Immature natural killer cell (primary cell): ENCODE measurements around the gene EHD1. TPM values are rescaled to one million over a fixed set of nuclear protein-coding genes. Genes with fewer than 3 reads are reported as not detected.

ENCODE experiments used
- DNase-seq, 3 donors: peaks; one replicate each; pipeline ENCODE4 v3.0.0; 2022; ENCODE audit warnings: mixed read lengths in 1 of 3
- H3K27ac Mint-ChIP-seq, 6 donors: one replicate each; pipeline ENCODE4 v1.8.0; 2020; ENCODE audit warnings: mixed read lengths in 6 of 6, mild to moderate bottlenecking in 5 of 6, inconsistent platforms in 4 of 6, moderate library complexity in 3 of 6
- H3K27me3 Mint-ChIP-seq, 3 donors: one replicate each; pipeline ENCODE4 v1.8.0; 2020 to 2021; ENCODE audit warnings: low read depth in 3 of 3, mild to moderate bottlenecking in 3 of 3, mixed read lengths in 3 of 3, moderate library complexity in 3 of 3, inconsistent platforms in 1 of 3
- H3K36me3 Mint-ChIP-seq, 3 donors: one replicate each; pipeline ENCODE4 v1.8.0; 2020; ENCODE audit warnings: mixed read lengths in 3 of 3, inconsistent platforms in 2 of 3, mild to moderate bottlenecking in 2 of 3
- H3K4me1 Mint-ChIP-seq, 2 donors: one replicate each; pipeline ENCODE4 v1.8.0; 2020; ENCODE audit warnings: inconsistent platforms in 2 of 2, mild to moderate bottlenecking in 2 of 2, mixed read lengths in 2 of 2, moderate library complexity in 1 of 2
- H3K4me3 Mint-ChIP-seq, 5 donors: one replicate each; pipeline ENCODE4 v1.8.0; 2020; ENCODE audit warnings: mild to moderate bottlenecking in 5 of 5, mixed read lengths in 5 of 5, inconsistent platforms in 3 of 5, moderate library complexity in 3 of 5
- H3K9me3 Mint-ChIP-seq, 6 donors: one replicate each; pipeline ENCODE4 v1.8.0; 2020; ENCODE audit warnings: mild to moderate bottlenecking in 6 of 6, mixed read lengths in 6 of 6, inconsistent platforms in 4 of 6, moderate library complexity in 3 of 6
- polyA plus RNA-seq, 3 donors: library from polyadenylated mRNA; unstranded; fragments of 300-500 nt; fragmentation: Illumina TruSeq; gene quantifications; one replicate each; pipeline ENCODE4 v1.2.3, GENCODE V29; 2021

EHD1 gene
- polyA plus RNA-seq, 3 donors from 2014 or later, result 136 to 247 (median 160) TPM

DNA sequence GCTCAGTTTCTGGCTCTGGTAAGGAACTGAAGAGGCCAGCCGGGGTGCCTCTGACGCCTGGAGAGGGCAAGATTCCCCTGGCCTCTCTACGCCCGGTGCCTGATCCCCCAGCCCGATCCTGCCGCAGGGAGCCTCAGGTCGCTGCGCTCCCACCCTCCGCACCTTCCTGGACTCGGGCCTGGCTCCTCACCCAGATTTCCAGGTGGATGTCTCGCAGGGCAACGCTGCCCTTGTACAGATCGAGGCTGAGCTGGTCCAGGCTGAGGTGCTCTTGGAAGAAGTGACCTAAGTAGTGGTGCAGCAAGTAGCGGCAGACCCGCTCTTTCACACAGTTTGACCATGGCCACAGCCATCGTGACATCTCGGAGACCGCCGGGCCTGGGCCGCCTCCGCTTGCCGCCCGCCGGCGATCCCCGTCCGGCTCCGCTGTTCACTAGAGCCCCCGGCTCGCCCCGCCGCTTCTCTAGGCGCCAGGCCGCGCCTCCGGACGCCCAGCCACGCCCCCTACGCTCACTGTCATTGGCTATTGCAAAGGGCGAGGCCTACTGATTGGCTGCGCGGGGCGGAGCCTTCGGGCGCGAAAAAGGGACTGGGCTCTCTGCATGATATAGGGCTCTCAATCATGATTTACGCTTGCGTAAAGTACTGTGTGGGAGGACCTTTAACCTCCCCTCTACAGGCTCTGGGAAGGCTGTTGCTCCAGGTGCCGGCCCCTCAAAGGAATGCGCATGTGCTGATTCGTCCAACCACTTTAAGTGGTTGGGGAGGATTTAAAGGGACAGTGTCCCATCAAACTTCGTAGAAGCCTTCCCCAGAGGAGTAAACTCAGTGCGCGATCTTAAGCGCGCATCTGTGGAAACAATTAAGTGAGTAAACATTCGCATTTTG is 38.6 kb upstream of the EHD1 start, which contains the start of gene ATG2A:
Gene ATG2A (minus strand): TSS at position 435 of the 888 bp plus-strand sequence. CDS start 74 bp downstream, at position 361.
- H3K4me3 Mint-ChIP-seq, result peak within 1 kb of the TSS; percentile 95 to 98 (median 97)
- no peaks in the 10 kb centered on the region for H3K9me3 Mint-ChIP-seq
- H3K27ac Mint-ChIP-seq, result peak within 1 kb of the TSS; percentile 93 to 100 (median 99)
- H3K27me3 Mint-ChIP-seq, result peaks cover 6 to 16% (median 13%) of the 10 kb centered on the region in 3 donors
- peaks cover 0 to 3% (median 0%) of the 10 kb centered on the region in 3 donors for H3K36me3 Mint-ChIP-seq
- H3K4me1 Mint-ChIP-seq, result peaks cover 26 to 32% of the 10 kb centered on the region in 2 donors
- DNase-seq, result peak; percentile 98 to 99 (median 99)

DNA sequence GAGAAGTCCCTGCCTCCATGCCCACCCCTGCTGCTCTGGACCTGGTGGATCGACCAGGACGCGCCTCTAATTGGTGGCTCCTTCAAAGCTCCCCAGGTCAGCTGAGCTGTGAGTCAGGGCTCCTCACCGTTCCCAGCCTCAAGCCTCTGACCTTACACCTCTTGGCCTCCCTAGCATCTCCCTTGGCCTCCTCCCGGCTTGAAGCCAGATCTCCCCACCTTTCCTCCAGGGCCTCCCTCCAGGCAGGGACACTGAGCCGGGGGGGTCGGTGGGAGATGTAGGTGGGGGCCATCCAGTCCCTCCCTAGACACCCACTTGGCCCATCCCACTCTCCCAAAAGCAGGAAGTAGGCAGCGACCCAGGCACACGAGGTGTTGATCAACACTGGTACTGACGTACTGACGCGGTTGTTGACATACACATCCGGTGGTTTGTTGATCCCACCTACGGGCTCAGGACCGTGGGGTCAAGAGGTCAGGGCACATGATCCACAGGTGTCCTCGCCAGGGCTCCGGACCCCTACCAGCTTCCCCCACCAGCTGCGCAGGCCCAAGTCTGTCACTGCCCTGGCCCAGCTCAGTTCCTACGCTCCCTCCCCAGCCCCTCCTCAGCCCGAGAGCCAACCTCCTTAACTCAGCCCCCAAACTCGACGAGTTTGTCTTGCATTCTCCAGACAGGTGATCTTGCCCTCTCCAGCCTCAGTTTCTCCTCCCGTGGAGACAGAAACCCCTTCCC is 37.8 kb upstream of the EHD1 start:
- Mint-ChIP-seq H3K4me1 (peaks cover 27 to 32% of the 10 kb centered on the region in 2 donors), H3K9me3 (no peaks in the 10 kb centered on the region), H3K4me3 (peak overlapping the region; percentile 95 to 98 (median 97)), H3K36me3 (peaks cover 5 to 8% (median 6%) of the 10 kb centered on the region in 3 donors), H3K27ac (peak overlapping the region; percentile 93 to 100 (median 99)), H3K27me3 (peaks cover 9 to 20% (median 15%) of the 10 kb centered on the region in 3 donors)
- DNase-seq, result peak; percentile 72 to 79 (median 77)

DNA sequence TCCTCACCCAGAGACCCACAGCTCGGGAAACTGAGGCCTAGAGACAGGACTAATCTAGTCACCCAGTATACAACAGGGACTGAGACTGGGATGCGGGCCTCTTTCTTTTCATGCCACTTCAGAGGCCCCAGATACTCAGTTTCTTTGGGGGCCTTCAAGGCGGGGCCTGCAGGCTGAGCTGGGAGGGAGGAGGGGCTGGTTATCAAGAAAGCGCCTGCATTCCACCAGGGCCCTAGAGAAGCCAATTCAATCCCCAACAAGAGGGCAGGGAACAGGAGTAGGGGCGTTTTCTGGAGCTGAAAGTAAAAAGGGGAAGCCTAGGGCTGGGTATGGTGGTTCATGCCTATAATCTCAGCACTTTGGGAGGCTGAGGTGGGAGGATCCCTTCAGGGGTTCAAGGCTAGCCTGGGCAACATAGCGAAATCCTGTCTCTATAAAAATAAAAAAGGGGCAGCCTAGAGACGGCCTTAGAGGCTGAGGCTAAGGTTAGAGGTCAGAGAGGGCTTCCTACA is 37.0 kb upstream of the EHD1 start:
- peak overlapping the region; percentile 93 to 100 (median 99) for H3K27ac Mint-ChIP-seq
- DNase-seq, result no peak
- H3K4me1 Mint-ChIP-seq, result peaks cover 27 to 32% of the 10 kb centered on the region in 2 donors
- H3K27me3 Mint-ChIP-seq, result peaks cover 9 to 20% (median 15%) of the 10 kb centered on the region in 3 donors
- peaks cover 5 to 8% (median 6%) of the 10 kb centered on the region in 3 donors for H3K36me3 Mint-ChIP-seq
- H3K9me3 Mint-ChIP-seq, result no peaks in the 10 kb centered on the region
- H3K4me3 Mint-ChIP-seq, result peak overlapping the region; percentile 95 to 98 (median 97)

DNA sequence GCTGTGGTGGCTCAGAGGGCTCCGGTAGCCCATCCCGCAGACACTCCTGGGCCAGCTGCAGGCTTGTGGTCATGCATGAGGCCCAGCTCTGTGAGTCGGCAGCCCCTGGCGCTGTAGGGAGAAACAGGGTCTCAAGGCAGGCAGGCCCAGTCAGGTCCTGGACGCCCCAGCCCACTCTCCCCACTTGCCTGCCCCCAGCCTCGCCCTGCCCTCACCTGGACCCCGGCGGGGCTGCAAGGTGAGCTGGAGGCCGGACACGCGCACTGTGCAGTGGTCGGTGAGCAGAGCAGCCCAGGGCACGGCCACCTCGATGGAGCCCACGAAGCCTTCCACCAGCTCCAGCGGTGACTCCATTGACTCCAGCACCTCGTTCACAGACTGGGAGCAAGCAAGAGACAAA is 35.7 kb upstream of the EHD1 start:
- no peaks in the 10 kb centered on the region for H3K9me3 Mint-ChIP-seq
- H3K27ac Mint-ChIP-seq, result peak overlapping the region in 1 of 6 donors; percentile 17
- H3K4me3 Mint-ChIP-seq, result no peak overlapping the region
- H3K27me3 Mint-ChIP-seq, result peaks cover 9 to 20% (median 15%) of the 10 kb centered on the region in 3 donors
- no peak for DNase-seq
- H3K4me1 Mint-ChIP-seq, result peaks cover 27 to 32% of the 10 kb centered on the region in 2 donors
- peaks cover 5 to 8% (median 6%) of the 10 kb centered on the region in 3 donors for H3K36me3 Mint-ChIP-seq

DNA sequence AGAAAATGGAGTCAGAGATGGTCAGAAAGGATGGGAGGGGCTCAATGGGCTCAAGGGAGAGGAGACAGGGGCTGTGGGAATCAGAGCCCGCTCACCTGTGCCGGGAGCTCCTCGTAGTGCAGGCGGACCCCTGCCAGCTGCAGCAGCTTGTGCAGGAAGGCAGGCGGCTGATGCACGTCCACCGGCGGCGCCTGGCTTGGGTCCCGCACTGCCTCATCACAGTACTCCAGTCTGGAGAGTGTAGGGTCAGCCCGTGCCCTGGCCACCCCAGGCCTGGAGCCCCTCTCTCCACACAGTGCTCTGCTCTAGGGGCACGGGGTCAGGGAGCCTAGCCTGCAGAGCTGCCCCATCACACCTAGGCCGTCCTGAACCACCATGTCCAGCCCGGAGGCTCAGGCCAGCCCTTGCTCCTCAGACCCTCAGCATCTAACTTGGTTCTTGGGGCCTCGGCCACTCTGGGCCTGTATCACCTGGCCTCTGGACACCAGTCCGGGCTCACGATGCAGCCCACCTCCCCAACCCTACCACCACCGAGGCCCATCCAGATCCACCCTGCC is 34.8 kb upstream of the EHD1 start:
- no peak for DNase-seq
- Mint-ChIP-seq H3K4me3 (no peak overlapping the region), H3K27me3 (peaks cover 9 to 20% (median 17%) of the 10 kb centered on the region in 3 donors), H3K27ac (peak overlapping the region in 1 of 6 donors; percentile 28), H3K36me3 (peaks cover 6 to 13% (median 8%) of the 10 kb centered on the region in 3 donors), H3K9me3 (no peaks in the 10 kb centered on the region), H3K4me1 (peaks cover 27 to 32% of the 10 kb centered on the region in 2 donors)

DNA sequence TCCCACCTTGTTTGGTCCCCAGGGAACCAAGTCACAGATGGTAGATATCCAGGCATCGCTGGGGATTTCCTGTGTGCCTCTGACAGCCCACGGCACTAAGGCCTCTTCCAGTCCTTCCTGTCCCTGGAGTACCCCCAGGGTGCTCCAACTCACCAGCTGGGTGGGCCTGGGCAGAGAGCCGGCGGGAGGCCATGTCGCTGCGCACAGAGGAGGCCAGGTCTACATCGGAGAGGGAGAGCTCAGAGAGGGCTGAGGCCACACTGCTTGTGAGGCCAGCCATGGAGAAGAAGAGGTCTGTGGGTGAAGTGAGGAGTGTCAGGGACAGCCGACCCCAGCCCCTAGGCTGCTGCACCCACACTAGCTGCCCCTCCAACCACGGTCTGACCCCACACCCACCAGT is 33.3 kb upstream of the EHD1 start:
- H3K27me3 Mint-ChIP-seq, result peaks cover 5 to 16% (median 11%) of the 10 kb centered on the region in 3 donors
- peaks cover 10 to 18% (median 13%) of the 10 kb centered on the region in 3 donors for H3K36me3 Mint-ChIP-seq
- H3K4me3 Mint-ChIP-seq, result no peak overlapping the region
- DNase-seq, result no peak
- H3K9me3 Mint-ChIP-seq, result no peaks in the 10 kb centered on the region
- peak overlapping the region in 2 of 6 donors; percentile 13 to 80 for H3K27ac Mint-ChIP-seq
- peaks cover 18 to 20% of the 10 kb centered on the region in 2 donors for H3K4me1 Mint-ChIP-seq

DNA sequence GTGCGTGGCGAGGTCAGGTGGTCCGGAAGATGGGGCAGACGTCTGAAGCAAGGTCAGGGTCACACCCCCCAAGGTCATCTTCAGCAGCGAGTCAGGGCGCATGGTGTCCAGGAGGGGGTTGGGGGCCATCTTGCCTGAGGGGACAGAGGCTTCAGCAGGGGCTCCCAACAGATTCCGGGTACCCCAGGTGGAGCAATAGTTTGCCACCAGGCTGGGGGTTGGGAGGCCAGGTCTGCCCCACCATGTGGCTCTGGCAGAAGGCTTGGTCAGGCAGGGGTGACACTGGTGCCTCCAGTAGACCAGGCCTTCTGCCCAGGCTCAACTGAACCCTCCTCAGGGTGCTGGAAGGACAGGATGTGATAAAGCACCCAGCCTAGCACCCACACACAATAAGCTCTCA is 32.7 kb upstream of the EHD1 start:
- Mint-ChIP-seq H3K4me1 (peaks cover 13 to 15% of the 10 kb centered on the region in 2 donors), H3K27me3 (peaks cover 5 to 14% (median 5%) of the 10 kb centered on the region in 3 donors), H3K9me3 (no peaks in the 10 kb centered on the region), H3K27ac (peak overlapping the region in 1 of 6 donors; percentile 13), H3K4me3 (no peak overlapping the region), H3K36me3 (peaks cover 10 to 18% (median 13%) of the 10 kb centered on the region in 3 donors)
- no peak for DNase-seq

DNA sequence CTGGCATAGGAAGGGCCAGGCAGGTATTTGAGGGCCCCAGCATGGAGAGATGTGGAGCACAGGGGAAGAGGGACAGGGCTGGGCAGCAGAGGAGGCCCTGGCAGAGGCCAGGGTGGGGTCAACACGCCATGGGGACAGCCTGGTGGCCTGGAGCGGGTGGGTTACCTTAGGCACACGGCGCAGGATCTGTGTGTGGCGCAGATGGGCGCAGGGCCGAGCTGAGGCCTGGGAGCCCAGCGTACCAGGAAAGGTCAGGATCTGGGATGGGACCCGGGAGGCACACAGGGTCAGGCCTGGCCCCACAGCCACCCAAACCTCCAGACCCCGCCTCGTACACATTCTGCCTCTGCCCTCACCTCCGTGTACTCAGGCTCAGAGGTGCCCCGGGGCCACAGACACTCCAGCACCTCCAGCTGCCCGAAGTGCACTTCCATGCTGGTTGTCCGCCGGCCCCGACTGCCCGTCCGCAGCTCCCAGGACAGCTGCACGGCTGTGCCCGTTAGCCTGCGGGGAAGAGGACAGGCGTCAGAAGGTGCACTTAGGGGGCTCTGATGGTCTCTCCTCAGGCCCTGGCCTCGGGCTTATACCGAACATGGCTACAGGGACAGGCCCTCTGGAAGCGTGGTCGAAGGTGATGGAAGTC is 32.2 kb upstream of the EHD1 start:
- Mint-ChIP-seq H3K4me1 (peaks cover 8 to 9% of the 10 kb centered on the region in 2 donors), H3K36me3 (peaks cover 10 to 18% (median 13%) of the 10 kb centered on the region in 3 donors), H3K27ac (no peak overlapping the region), H3K27me3 (peaks cover 4 to 10% (median 5%) of the 10 kb centered on the region in 3 donors), H3K9me3 (no peaks in the 10 kb centered on the region), H3K4me3 (no peak overlapping the region)
- no peak for DNase-seq

DNA sequence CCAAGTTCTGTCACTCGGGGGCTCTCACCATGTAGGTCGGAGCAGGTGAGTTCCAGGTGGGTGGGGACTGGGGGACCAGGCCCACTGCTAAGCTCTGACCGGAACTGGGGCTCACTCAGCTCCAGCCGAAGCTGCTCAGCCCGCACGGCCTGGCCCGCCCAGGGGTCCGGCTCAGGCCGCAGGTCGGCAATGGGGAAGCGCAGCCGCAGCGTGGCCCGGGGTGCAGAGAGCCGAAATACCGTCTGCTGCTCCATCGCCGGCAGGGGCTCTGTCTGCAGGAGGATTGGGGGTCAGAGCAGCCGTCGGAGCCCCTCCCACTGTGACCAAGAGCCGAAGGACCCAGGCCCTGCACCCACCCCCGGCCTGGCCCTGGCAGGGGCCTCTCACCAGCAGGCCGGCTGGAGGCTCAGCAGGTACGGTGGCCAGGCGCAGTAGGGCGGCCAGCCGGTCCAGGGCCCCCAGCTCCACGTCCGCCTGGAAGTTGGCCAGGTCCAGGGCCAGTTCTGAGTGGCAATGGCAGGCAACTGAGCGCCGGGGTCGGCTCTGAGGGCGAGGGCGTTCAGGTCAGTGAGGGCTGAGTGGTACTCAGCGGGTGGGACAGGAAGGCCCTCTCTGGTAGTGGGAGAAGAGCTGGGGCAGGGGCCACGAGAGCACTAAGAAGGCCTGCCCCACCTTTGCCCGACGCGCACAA is 31.4 kb upstream of the EHD1 start:
- DNase-seq, result no peak
- peaks cover 13 to 24% (median 13%) of the 10 kb centered on the region in 3 donors for H3K36me3 Mint-ChIP-seq
- H3K27ac Mint-ChIP-seq, result no peak overlapping the region
- H3K9me3 Mint-ChIP-seq, result no peaks in the 10 kb centered on the region
- H3K4me3 Mint-ChIP-seq, result no peak overlapping the region
- H3K27me3 Mint-ChIP-seq, result peaks cover 4 to 10% (median 5%) of the 10 kb centered on the region in 3 donors
- H3K4me1 Mint-ChIP-seq, result peaks cover 3 to 5% of the 10 kb centered on the region in 2 donors

DNA sequence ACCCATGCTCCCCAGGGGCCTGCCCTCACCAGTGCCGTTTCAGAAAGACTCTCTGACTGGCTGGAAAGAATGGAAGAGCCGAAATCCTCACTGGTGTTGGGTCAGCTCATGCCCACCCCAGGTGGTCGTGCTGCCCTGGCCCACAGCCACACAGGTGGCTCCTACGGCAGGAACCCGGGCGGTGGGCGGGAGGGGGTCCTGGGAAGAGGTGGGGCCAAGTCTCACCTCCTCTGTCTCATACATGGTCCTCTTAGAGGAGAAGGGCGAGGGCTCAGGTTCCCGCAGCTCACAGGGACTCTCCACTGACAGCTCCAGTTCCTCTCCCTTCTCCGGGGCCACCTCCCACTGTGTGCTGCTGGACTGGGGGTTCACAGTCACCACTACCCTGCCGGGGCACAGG is 30.3 kb upstream of the EHD1 start:
- DNase-seq, result no peak
- Mint-ChIP-seq H3K27ac (no peak overlapping the region), H3K36me3 (peaks cover 13 to 22% (median 16%) of the 10 kb centered on the region in 3 donors), H3K4me1 (peaks cover 0 to 3% of the 10 kb centered on the region in 2 donors), H3K27me3 (peaks cover 3 to 10% (median 4%) of the 10 kb centered on the region in 3 donors), H3K9me3 (no peaks in the 10 kb centered on the region), H3K4me3 (no peak overlapping the region)

DNA sequence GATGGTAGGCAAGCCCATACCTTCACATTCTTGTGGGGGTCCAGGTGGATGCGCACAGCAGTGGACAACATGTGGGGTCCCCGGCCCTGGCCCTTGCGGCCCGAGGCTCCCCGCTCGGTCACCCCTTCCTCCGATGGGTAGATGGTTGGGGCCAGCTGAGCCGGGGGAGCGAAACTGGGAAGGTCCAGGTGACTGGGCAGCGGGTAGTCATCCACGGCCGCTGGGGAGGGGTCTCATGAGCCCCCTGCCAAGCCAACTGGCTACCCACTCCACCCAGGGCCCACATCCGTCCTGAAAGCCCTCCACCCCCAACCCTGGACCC is 27.9 kb upstream of the EHD1 start:
- DNase-seq, result no peak
- peaks cover 0 to 1% of the 10 kb centered on the region in 2 donors for H3K4me1 Mint-ChIP-seq
- peaks cover 2 to 8% (median 3%) of the 10 kb centered on the region in 3 donors for H3K27me3 Mint-ChIP-seq
- H3K36me3 Mint-ChIP-seq, result peaks cover 10 to 22% (median 11%) of the 10 kb centered on the region in 3 donors
- H3K27ac Mint-ChIP-seq, result no peak overlapping the region
- no peak overlapping the region for H3K4me3 Mint-ChIP-seq
- H3K9me3 Mint-ChIP-seq, result peaks cover 0 to 2% (median 0%) of the 10 kb centered on the region in 6 donors

DNA sequence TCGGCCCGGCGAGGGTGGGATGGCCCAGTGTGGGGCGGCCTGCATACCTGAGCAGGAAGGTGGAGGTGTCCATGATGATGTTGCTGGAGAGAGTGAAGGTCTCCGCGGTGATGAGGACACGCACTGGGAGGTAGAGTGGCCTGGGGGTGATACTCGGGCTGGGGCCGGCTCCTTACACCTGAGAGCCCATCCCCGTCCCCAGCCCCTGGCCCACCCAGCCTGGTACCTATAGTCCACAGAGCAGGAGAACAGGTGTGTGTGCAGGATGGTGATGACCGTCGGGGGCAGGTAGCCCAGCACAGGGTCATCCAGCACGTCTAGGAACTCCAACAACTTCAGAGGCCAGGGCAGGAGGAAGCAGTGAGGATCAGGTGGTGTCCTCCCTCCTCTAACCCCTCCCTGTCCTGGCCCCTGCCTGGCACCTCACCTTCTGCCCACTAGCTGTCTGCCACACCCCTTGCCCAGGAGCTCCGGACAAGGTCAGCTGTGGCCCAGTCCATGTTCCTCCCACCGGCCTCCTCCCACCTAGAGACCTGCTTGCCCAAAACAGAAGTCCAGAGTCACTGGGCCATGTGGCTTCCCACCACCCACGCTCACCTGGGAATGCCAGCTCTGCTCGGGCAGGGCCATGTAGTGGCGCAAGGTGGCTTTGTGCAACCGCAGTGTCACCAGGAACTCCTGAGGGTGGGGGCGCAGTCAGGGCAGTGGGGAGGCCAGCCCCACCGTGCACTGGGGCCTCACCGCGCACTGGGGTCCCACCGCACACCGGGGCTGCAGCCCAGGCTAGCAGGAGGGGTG is 27.3 kb upstream of the EHD1 start:
- Mint-ChIP-seq H3K9me3 (peaks cover 0 to 2% (median 0%) of the 10 kb centered on the region in 6 donors), H3K27ac (peak overlapping the region in 1 of 6 donors; percentile 61), H3K27me3 (peaks cover 2 to 8% (median 3%) of the 10 kb centered on the region in 3 donors), H3K4me3 (no peak overlapping the region), H3K4me1 (peaks cover 0 to 1% of the 10 kb centered on the region in 2 donors), H3K36me3 (peaks cover 10 to 22% (median 11%) of the 10 kb centered on the region in 3 donors)
- no peak for DNase-seq
